Stimulated activated CD4-positive, alpha-beta T cell treated with anti-CD3 and anti-CD28 coated beads, Interleukin-4, amount 100 ng/mL, for 48 hours (primary cell): Measurements from ENCODE around the gene NPHS2.

Experiments
- DNase-seq, 2 donors: peaks; one replicate each; pipeline ENCODE4 v3.0.0-alpha.2; 2020; ENCODE audit warnings: low read depth in 2 of 2

The NPHS2 gene

GRCh38 chr1:179575497-179576314, at the start of gene NPHS2:
TSS of gene NPHS2 (minus strand) at chr1:179575948. CDS start at chr1:179575864, 84 bp downstream.
- DNase-seq: no peak

- no peak for DNase-seq
Observed at GRCh38 chr1:179612361-179612760, 36.6 kb upstream of the NPHS2 start.

GRCh38 chr1:179601093-179601492, 25.3 kb upstream of the NPHS2 start:
- no peak for DNase-seq

- DNase-seq: no peak
Observed at GRCh38 chr1:179599623-179600249, 24.0 kb upstream of the NPHS2 start.

GRCh38 chr1:179598631-179599030, 22.9 kb upstream of the NPHS2 start:
- DNase-seq: no peak

- DNase-seq: no peak
Observed at GRCh38 chr1:179591592-179592580, 16.1 kb upstream of the NPHS2 start, which contains the start of gene TDRD5. TSS of gene TDRD5 (plus strand) at chr1:179591832. CDS start at chr1:179592616, 784 bp downstream.

- no peak for DNase-seq
Observed at GRCh38 chr1:179591253-179591591, 15.5 kb upstream of the NPHS2 start.

- DNase-seq: no peak
Observed at GRCh38 chr1:179590671-179591070, 14.9 kb upstream of the NPHS2 start.

GRCh38 chr1:179589509-179589908, 13.8 kb upstream of the NPHS2 start:
- DNase-seq: no peak

GRCh38 chr1:179588425-179589024, 12.8 kb upstream of the NPHS2 start:
- DNase-seq: no peak

- no peak for DNase-seq
Observed at GRCh38 chr1:179587336-179587735, 11.6 kb upstream of the NPHS2 start.

- no peak for DNase-seq
Observed at GRCh38 chr1:179586107-179586823, 10.5 kb upstream of the NPHS2 start.

- DNase-seq: no peak
Observed at GRCh38 chr1:179583771-179584320, 8.1 kb upstream of the NPHS2 start.

GRCh38 chr1:179576509-179576908, 761 bp upstream of the NPHS2 start:
- no peak for DNase-seq

- no peak for DNase-seq
Observed at GRCh38 chr1:179558078-179558477, 17.7 kb downstream of the NPHS2 start.

- no peak for DNase-seq
Observed at GRCh38 chr1:179554427-179554826, 21.3 kb downstream of the NPHS2 start.

GRCh38 chr1:179550746-179551682, 24.7 kb downstream of the NPHS2 start:
- no peak for DNase-seq

- no peak for DNase-seq
Observed at GRCh38 chr1:179549368-179549700, 26.4 kb downstream of the NPHS2 start.

- no peak for DNase-seq
Observed at GRCh38 chr1:179548666-179549367, 26.9 kb downstream of the NPHS2 start.
